ENCODE data around the gene LIMS1.

GRCh38 chr2:108593547-108594098 is 59.4 kb downstream of the LIMS1 start:
- TF ChIP-seq CTCF (IDR thresholded peaks at IDR 0.05; ENCODE audit: extremely low read depth in 1 of 2, insufficient read depth in 1 of 2, low read depth in 1 of 2, low read length in 2 of 2) (peak; percentile 9 to 26), POLR2A (IDR thresholded peaks at IDR 0.05; ENCODE audit: low read depth, low read length) (no peak), MAX (IDR thresholded peaks at IDR 0.05; ENCODE audit: insufficient read depth, insufficient read length) (no peak)

Data from endothelial cell of umbilical vein (primary cell).